ENCODE data around the gene HNRNPL.
A peak's percentile ranks its signal among the peaks of the same experiment; 100 is the strongest.

The HNRNPL gene

GRCh38 chr19:38845374-38846024, 4.3 kb downstream of the HNRNPL start:
- DNase-seq (ENCODE audit: low read depth, low spot score) = no peak

- no peak for DNase-seq (ENCODE audit: low read depth, low spot score)
These were observed 5.6 kb downstream of the HNRNPL start for GRCh38 chr19:38844093-38844686.

- no peak for DNase-seq (ENCODE audit: low read depth, low spot score)
These were observed 6.5 kb downstream of the HNRNPL start for GRCh38 chr19:38843175-38843758.

GRCh38 chr19:38842439-38843174, 7.2 kb downstream of the HNRNPL start:
- no peak for DNase-seq (ENCODE audit: low read depth, low spot score)

- no peak for DNase-seq (ENCODE audit: low read depth, low spot score)
These were observed 7.9 kb downstream of the HNRNPL start for GRCh38 chr19:38841787-38842438.

- no peak for DNase-seq (ENCODE audit: low read depth, low spot score)
These were observed 8.5 kb downstream of the HNRNPL start for GRCh38 chr19:38841180-38841766.

- DNase-seq (ENCODE audit: low read depth, low spot score) = no peak
These were observed 9.2 kb downstream of the HNRNPL start for GRCh38 chr19:38840583-38840968.

- DNase-seq (ENCODE audit: low read depth, low spot score) = no peak
These were observed 9.8 kb downstream of the HNRNPL start for GRCh38 chr19:38839816-38840582.

GRCh38 chr19:38838986-38839761, 10.6 kb downstream of the HNRNPL start:
- DNase-seq (ENCODE audit: low read depth, low spot score) = no peak

GRCh38 chr19:38838208-38838985, 11.4 kb downstream of the HNRNPL start:
- no peak for DNase-seq (ENCODE audit: low read depth, low spot score)

GRCh38 chr19:38837656-38838121, 12.1 kb downstream of the HNRNPL start:
- no peak for DNase-seq (ENCODE audit: low read depth, low spot score)

- DNase-seq (ENCODE audit: low read depth, low spot score) = no peak
These were observed 12.7 kb downstream of the HNRNPL start for GRCh38 chr19:38836983-38837626.

- no peak for DNase-seq (ENCODE audit: low read depth, low spot score)
These were observed 13.4 kb downstream of the HNRNPL start for GRCh38 chr19:38836159-38836982.

- no peak for DNase-seq (ENCODE audit: low read depth, low spot score)
These were observed 15.2 kb downstream of the HNRNPL start for GRCh38 chr19:38834590-38834989.

- no peak for DNase-seq (ENCODE audit: low read depth, low spot score)
These were observed 15.7 kb downstream of the HNRNPL start for GRCh38 chr19:38834104-38834490.

- DNase-seq (ENCODE audit: low read depth, low spot score) = no peak
These were observed 16.7 kb downstream of the HNRNPL start for GRCh38 chr19:38833092-38833425.

GRCh38 chr19:38831142-38831605, 18.6 kb downstream of the HNRNPL start:
- peak; percentile 43 for DNase-seq (ENCODE audit: low read depth, low spot score)

Data from brain pericyte (primary cell).